HG03045 (cell line): ENCODE data around the gene ZSWIM1.
A peak's percentile ranks its signal among the peaks of the same experiment; 100 is the strongest.
"Not testable (repeated sequence)": the region's sequence is repeated elsewhere in the genome, so short reads cannot be mapped to it uniquely, and the experiment has no call there.

Experiments used
- ATAC-seq: cut with Tn5 transposase; IDR thresholded peaks from one replicate; pipeline ENCODE4 v1.9.1; 2021; ENCODE audit warnings: mild to moderate bottlenecking, moderate library complexity; ENCODE audit not compliant: unreplicated experiment

The ZSWIM1 gene

GRCh38 chr20:45853484-45853883 is 27.5 kb upstream of the ZSWIM1 start:
- no peak for ATAC-seq

DNA sequence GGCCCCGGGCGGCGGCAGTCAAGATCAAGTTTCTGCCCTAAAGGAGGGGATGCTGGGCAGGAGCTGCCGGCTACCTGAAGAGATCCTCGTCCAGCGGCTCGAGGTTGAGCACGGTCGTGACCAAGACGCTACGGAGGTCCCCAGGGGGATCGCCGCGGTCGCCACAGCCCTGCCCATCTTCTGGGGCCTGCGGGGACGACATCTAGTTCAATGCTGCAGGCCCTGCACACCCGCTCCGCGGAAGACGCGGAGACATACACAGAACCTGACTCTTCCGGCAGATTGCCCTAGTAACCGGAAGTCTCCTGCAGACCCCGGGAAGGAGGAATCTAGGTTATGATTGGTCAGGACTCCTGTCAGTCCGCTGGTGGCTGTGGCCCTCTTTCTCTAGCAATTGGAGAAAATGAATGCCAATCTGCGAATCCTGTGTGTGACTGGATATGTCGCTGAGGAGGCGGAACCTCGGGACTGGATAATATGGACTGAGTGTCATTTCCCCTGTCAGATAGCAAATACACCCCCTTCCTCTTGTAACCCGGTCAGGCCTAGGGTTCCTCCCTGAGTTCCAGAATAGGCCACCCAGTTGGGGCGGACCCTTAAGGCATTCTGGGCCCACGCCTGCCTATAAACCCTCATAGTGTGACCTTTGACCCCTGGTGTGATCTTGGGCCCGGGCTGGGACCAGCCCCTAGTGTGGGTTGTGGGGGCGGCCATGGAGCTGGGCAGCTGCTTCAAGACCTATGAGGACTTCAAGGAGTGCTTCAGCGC is 23.7 kb upstream of the ZSWIM1 start, which contains the start of the genes ACOT8 and ZSWIM3:
Gene ACOT8, minus strand, starts transcription at position 279 of the 768 bp plus-strand sequence. Its CDS starts 77 bp downstream, at position 202.
Gene ZSWIM3, plus strand, starts transcription at position 501 of the 768 bp plus-strand sequence. Its CDS starts 212 bp downstream, at position 713.
- peak; percentile 98 for ATAC-seq

DNA sequence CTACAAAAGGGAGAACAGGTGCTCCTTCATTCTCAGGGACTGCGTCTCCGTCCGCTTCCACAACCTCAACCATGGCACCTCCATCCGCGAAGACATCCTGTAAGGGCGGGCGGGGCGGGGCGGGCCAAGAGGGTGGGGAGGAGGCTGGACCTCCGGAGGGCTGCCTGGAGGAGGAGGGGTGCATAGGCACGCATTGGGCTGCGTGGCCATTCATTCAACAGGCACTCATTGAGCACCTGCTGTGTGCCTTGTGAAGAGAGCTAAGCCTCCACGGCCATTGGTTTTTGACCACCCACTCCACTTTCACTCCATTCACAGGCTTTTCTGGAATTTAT is 23.2 kb upstream of the ZSWIM1 start:
- peak; percentile 19 for ATAC-seq

DNA sequence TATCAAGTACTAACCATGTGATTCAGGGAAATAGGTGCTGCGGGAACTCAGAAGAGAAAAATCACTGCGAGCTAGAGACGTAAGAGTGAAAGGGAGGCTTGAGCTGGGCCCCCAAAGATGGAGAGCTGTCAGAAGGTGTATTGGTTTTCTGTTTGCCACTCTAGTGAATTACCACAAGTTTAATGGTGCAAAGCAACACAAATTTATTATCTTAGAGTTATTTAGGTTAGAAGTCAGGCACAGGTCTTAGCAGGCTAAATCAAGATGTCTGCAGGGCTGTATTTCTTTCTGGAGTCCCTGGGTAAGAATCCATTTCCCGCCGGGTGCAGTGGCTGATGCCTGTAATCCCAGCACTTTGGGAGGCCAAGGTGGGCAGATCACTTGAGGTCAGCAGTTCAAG is 21.1 kb upstream of the ZSWIM1 start:
- ATAC-seq = no peak

- ATAC-seq = no peak
Observed at GRCh38 chr20:45860560-45861220, 20.3 kb upstream of the ZSWIM1 start.

- ATAC-seq = no peak
Observed at GRCh38 chr20:45861221-45862075, 19.6 kb upstream of the ZSWIM1 start.

GRCh38 chr20:45863543-45864470 is 17.2 kb upstream of the ZSWIM1 start:
- ATAC-seq = no peak

DNA sequence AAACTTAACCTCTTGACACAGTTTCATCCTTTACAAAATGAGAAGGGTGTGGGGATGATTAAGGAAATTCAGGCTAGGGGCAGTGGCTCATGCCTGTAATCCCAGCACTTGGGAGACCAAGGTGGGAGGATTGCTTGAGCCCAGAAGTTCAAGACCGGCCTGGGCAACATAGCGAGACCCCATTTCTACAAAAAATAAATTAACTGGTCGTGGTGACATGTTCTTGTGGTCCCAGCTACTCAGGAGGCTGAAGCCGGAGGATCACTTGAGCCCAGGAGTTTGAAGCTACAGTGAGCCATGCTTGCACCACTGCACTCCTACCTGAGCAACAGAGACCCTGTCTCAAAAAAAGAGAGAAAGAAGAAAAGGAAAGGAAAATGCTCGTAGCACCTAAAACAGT is 14.6 kb upstream of the ZSWIM1 start:
- ATAC-seq = no peak

DNA sequence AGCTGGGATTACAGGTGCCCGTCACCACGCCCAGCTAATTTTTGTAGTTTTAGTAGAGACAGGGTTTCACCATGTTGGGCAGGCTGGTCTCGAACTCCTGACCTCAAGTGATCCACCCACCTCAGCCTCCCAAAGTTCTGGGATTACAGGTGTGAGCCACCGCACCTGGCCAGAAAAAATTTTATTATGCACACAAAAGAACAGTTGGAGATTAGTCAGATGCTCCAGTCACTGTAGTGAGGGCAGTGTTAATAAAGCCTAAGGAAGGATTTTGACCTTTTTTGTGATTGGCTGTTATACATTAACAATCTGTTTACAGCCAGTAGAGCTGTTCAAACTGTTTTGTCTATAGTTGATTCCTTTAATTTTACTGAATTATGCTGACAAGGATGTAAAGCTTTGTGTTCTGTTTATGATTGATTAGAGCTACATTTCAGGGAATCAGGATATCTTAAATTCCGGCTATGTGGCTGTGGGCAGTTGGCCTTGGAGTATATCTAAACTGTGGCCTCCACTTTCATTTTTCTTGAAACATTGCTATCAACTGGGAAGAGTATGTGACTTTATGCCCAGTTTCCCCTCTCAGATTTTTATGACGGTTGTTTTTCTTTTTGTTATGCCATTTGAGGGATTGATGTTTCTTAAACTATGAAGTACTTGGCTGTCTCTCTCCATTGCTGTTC is 13.8 kb upstream of the ZSWIM1 start:
- ATAC-seq = no peak

DNA sequence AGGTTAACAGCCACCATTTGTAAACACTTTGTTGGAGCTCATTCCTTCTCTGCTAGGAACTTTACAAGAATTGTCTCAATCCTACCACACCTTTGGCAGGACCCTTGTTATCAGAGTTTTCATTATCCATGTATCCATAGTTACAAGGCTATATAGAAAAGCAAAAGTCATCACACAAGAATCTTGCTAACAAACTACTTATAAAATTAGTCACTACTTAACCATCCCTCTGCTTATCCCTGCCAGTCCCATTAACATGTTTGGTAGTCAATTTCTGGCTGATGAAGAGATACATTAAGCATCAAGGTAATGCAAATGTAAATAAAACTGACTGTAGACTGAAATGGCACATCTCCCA is 13.2 kb upstream of the ZSWIM1 start:
- no peak for ATAC-seq

DNA sequence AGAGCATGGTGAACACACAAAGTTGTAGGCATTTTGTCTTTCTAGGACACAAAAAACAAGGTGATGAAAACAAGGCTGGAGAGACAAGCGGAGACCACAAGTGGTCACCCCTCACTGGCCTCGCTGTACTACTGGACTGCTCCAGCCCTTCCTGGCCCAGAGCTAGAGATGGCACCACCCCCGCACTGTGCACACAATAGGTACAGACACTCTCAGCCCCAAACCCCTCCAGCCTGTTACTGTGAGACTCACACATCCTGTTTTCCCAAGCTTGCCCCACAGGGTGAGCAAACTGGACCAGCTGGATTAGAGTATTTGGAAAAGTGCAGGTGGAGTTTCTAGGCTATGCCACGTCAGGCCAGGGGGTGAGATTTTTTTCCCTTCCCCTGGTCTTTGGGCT is 8.4 kb upstream of the ZSWIM1 start:
- no peak for ATAC-seq

- ATAC-seq = no peak
Observed at GRCh38 chr20:45873409-45874103, 7.5 kb upstream of the ZSWIM1 start.

- ATAC-seq = not testable (repeated sequence)
Observed at GRCh38 chr20:45874104-45874481, 6.9 kb upstream of the ZSWIM1 start.

- no peak for ATAC-seq
Observed at GRCh38 chr20:45874576-45874975, 6.5 kb upstream of the ZSWIM1 start.

- no peak for ATAC-seq
Observed at GRCh38 chr20:45878076-45878761, 2.8 kb upstream of the ZSWIM1 start.

DNA sequence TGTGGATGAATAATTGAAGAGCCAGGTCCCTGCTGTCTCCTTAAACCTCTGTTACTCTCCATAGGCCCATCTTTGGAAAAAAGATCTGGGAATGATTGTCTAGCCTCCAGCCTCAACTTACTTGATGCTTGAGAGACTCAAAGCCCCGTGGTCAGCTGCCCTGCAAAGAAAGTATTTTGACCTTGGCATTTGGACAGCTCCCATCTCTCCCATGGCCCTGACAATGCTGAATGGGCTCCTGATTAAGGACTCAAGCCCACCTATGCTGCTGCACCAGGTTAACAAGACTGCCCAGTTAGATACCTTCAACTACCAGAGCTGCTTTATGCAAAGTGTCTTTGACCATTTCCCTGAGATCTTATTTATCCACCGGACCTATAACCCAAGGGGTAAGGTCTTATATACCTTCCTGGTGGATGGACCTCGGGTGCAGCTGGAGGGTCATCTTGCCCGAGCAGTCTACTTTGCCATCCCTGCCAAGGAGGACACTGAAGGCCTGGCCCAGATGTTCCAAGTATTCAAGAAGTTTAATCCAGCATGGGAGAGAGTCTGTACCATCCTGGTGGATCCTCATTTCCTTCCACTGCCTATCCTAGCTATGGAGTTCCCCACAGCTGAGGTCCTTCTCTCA is 1.6 kb downstream of the ZSWIM1 start:
- ATAC-seq = no peak

DNA sequence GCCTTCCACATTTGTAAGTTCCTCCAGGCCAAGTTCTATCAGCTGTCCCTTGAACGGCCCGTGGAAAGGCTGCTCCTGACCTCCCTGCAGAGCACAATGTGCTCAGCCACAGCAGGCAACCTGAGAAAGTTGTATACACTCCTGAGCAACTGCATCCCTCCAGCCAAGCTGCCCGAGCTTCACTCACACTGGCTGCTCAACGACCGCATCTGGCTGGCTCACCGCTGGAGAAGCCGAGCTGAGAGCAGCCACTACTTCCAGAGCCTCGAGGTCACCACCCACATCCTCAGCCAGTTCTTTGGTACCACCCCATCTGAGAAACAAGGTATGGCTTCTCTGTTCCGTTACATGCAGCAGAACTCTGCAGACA is 2.1 kb downstream of the ZSWIM1 start:
- ATAC-seq = no peak

DNA sequence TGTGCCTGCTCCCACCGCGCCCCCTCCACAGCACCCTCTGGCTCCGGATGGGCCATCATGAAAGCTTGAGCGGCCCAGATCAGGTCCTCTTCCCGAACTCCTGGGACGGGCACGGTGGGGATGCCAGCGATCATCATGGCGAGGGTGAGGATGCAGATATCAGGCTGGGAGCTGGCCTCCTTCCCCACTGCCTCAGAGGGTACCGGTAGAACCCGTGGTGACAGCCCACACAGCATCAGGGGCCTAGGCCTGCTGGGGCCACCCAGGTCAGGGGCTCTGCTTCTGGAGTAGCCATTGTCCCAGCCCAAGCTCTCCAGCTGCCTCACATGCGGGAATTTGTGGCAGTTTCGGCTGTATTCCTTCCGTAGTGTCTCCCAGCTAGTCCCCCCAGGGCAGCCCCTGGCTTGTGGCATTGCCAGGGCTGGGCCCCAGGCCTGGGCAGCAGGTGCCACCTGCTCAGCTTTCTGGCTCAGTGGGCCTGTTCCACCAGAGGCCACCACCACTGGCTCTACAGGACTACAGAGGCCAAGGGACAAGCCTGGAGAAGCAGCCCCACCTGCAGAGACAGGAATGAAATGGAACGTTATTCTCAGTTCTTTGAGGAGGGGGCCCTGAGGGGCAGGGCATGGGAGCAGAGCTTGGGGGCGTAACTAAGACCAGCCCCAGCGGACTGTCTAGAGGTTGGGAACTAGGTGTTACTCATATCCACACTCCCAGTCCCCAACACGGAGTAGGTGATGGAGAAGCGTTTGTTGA is 5.7 kb downstream of the ZSWIM1 start:
- no peak for ATAC-seq
